SU-DHL-6 (cell line): ENCODE data around the gene IPP.
"Not testable (repeated sequence)": the region's sequence is repeated elsewhere in the genome, so short reads cannot be mapped to it uniquely, and the experiment has no call there.

ENCODE experiments used
- H2AFZ ChIP-seq: fragments of 200-600 bp; sonication (generic); 2 replicates; pipeline ENCODE4 v1.6.1; 2014; ENCODE audit warnings: low read depth, mild to moderate bottlenecking, moderate library complexity, mixed read lengths, antibody characterized with exemption, low read length; ENCODE audit not compliant: severe bottlenecking
- H3F3A ChIP-seq: fragments of 200-600 bp; shearing (Covaris generic); 2 replicates; pipeline ENCODE4 v1.6.0; 2016; ENCODE audit warnings: antibody characterized with exemption, mild to moderate bottlenecking; ENCODE audit not compliant: insufficient read depth
- H3K27ac ChIP-seq: fragments of 200-600 bp; sonication (generic); 2 replicates; pipeline ENCODE4 v1.5.1; 2016; ENCODE audit warnings: low read depth, mild to moderate bottlenecking, low read length, moderate library complexity, mixed read lengths
- H3K27me3 ChIP-seq: fragments of 200-600 bp; sonication (generic), shearing (Covaris generic); 2 replicates; pipeline ENCODE4 v1.6.0; 2014; ENCODE audit warnings: mild to moderate bottlenecking, low read length
- H3K36me3 ChIP-seq: fragments of 200-600 bp; sonication (generic); 2 replicates; pipeline ENCODE4 v1.6.1; 2014; ENCODE audit warnings: mild to moderate bottlenecking, low read length, mixed read lengths
- H3K4me2 ChIP-seq: fragments of 300-600, 200-600 bp; shearing (Covaris generic), sonication (generic); 2 replicates; pipeline ENCODE4 v1.6.0; 2014; ENCODE audit warnings: low read length, low read depth, mild to moderate bottlenecking; ENCODE audit not compliant: poor library complexity, severe bottlenecking
- H3K4me3 ChIP-seq: fragments of 200-600 bp; sonication (generic); 2 replicates; pipeline ENCODE4 v1.5.1; 2014; ENCODE audit warnings: antibody characterized with exemption, low read length, mild to moderate bottlenecking, mixed read lengths; ENCODE audit not compliant: insufficient read depth, poor library complexity, severe bottlenecking
- H3K79me2 ChIP-seq: fragments of 200-600 bp; sonication (generic); 2 replicates; pipeline ENCODE4 v1.6.1; 2014; ENCODE audit warnings: mild to moderate bottlenecking, low read length, moderate library complexity; ENCODE audit not compliant: insufficient read depth
- H3K9ac ChIP-seq: fragments of 200-600 bp; sonication (generic); 2 replicates; pipeline ENCODE4 v1.7.0; 2014; ENCODE audit warnings: mild to moderate bottlenecking, low read length
- H3K9me2 ChIP-seq: fragments of 200-600 bp; sonication (generic); replicated peaks from 2 replicates; pipeline ENCODE4 v1.6.1; 2014; ENCODE audit warnings: low read length; ENCODE audit not compliant: insufficient read depth
- H3K9me3 ChIP-seq: fragments of 200-600 bp; sonication (generic); 2 replicates; pipeline ENCODE4 v1.6.1; 2014; ENCODE audit warnings: low read length, mixed read lengths; ENCODE audit not compliant: insufficient read depth
- H4K20me1 ChIP-seq: fragments of 200-600 bp; sonication (generic); 2 replicates; pipeline ENCODE4 v1.6.1; 2014; ENCODE audit warnings: low read depth, mild to moderate bottlenecking, antibody characterized with exemption, low read length, moderate library complexity, mixed read lengths
- CTCF ChIP-seq: fragments of 200-600 bp; sonication (generic); IDR thresholded peaks from one replicate; pipeline ENCODE4 v1.5.1; 2017; ENCODE audit warnings: antibody characterized with exemption, mild to moderate bottlenecking, low read length, moderate library complexity; ENCODE audit not compliant: insufficient read depth, poor library complexity, severe bottlenecking
- EZH2phosphoT487 ChIP-seq: fragments of 200-600 bp; sonication (generic), shearing (Covaris generic); conservative IDR thresholded peaks from 2 replicates; pipeline ENCODE4 v1.6.1; 2018; ENCODE audit warnings: mild to moderate bottlenecking, antibody characterized with exemption, low read length, moderate library complexity, mixed read lengths

Gene IPP

GRCh38 chr1:45704637-45705036, 45.8 kb downstream of the IPP start:
- Histone ChIP-seq H3K9ac (no peak overlapping the region), H2AFZ (no peak overlapping the region), H4K20me1 (no peaks in the 10 kb centered on the region), H3K36me3 (no peaks in the 10 kb centered on the region), H3K4me2 (no peak overlapping the region), H3K9me3 (no peaks in the 10 kb centered on the region), H3K4me3 (no peak overlapping the region), H3K9me2 (no peaks in the 10 kb centered on the region), H3F3A (no peaks in the 10 kb centered on the region), H3K27me3 (no peaks in the 10 kb centered on the region), H3K79me2 (no peaks in the 10 kb centered on the region), H3K27ac (no peak overlapping the region)
- no peak for TF ChIP-seq CTCF
- no peak for TF ChIP-seq EZH2phosphoT487

- Histone ChIP-seq H3K9ac (no peak overlapping the region), H3K36me3 (peaks cover 18% of the 10 kb centered on the region), H3K79me2 (peaks cover 16% of the 10 kb centered on the region), H3K9me3 (no peaks in the 10 kb centered on the region), H2AFZ (no peak overlapping the region), H3K27me3 (no peaks in the 10 kb centered on the region), H3F3A (peaks cover 18% of the 10 kb centered on the region; the same call in 1 of the 2 replicates), H3K27ac (no peak overlapping the region), H3K4me2 (no peak overlapping the region), H3K9me2 (no peaks in the 10 kb centered on the region), H4K20me1 (no peaks in the 10 kb centered on the region), H3K4me3 (no peak overlapping the region)
- TF ChIP-seq EZH2phosphoT487 (no peak), CTCF (no peak)
These were observed 55.6 kb downstream of the IPP start for GRCh38 chr1:45694823-45695222.

GRCh38 chr1:45693811-45694210, 56.6 kb downstream of the IPP start:
- H3K4me3 ChIP-seq, H3K27me3 ChIP-seq, H3K9me2 ChIP-seq, H3K9ac ChIP-seq, H3K27ac ChIP-seq, H4K20me1 ChIP-seq, H3K9me3 ChIP-seq, H2AFZ ChIP-seq, H3K4me2 ChIP-seq: not testable (repeated sequence)
- H3K79me2 ChIP-seq = peaks cover 26% of the 10 kb centered on the region
- peaks cover 18% of the 10 kb centered on the region for H3K36me3 ChIP-seq
- peaks cover 15% of the 10 kb centered on the region; the same call in 1 of the 2 replicates for H3F3A ChIP-seq

- no peaks in the 10 kb centered on the region for H3K9me3 ChIP-seq
- H3K9me2 ChIP-seq = no peaks in the 10 kb centered on the region
- H3K36me3 ChIP-seq = peaks cover 7% of the 10 kb centered on the region; the same call in 1 of the 2 replicates
These were observed 62.4 kb downstream of the IPP start, which contains the start of gene TMEM69 for GRCh38 chr1:45687754-45688740. TSS of gene TMEM69 (plus strand) at chr1:45688181. CDS start at chr1:45691069, 2,888 bp downstream.

More at GRCh38 chr1:45687754-45688740, 62.4 kb downstream of the IPP start, which contains the start of gene TMEM69:
- H3K27me3 ChIP-seq = no peaks in the 10 kb centered on the region
- TF ChIP-seq CTCF (no peak), EZH2phosphoT487 (no peak)
- H3K27ac ChIP-seq = peak within 1 kb of the TSS; percentile 94
- H3F3A ChIP-seq = peaks cover 15% of the 10 kb centered on the region
- peak within 1 kb of the TSS; percentile 86 for H3K4me2 ChIP-seq
- peaks cover 67% of the 10 kb centered on the region for H3K79me2 ChIP-seq
- H3K4me3 ChIP-seq = peak within 1 kb of the TSS; percentile 97
- H4K20me1 ChIP-seq = no peaks in the 10 kb centered on the region; the same call in 1 of the 2 replicates
- H3K9ac ChIP-seq = peak within 1 kb of the TSS; percentile 82
- peak within 1 kb of the TSS; percentile 61 for H2AFZ ChIP-seq
